RWPE1 (cell line): ENCODE measurements around the gene ADAMTS7.
"Not testable (repeated sequence)": the region's sequence is repeated elsewhere in the genome, so short reads cannot be mapped to it uniquely, and the experiment has no call there.

Source experiments
- CTCF ChIA-PET: fragments of 350-600 bp; sonication (Branson Sonifier 250); formaldehyde crosslinking; extraction: SDS; loops from one replicate; lab custom pipeline; 2021; lab: Yijun Ruan, JAX
- POLR2A ChIA-PET: fragments of 400-600 bp; formaldehyde crosslinking; extraction: SDS; loops from one replicate; lab custom pipeline; 2020; ENCODE audit warnings: antibody characterized with exemption; ENCODE audit not compliant: low non-redundant PET; lab: Yijun Ruan, JAX
- DNase-seq: peaks from one replicate; pipeline ENCODE4 v3.0.0; 2012; ENCODE audit warnings: low spot score
- H3K27ac ChIP-seq: fragments of 450-650 bp; 2 replicates; pipeline ENCODE4 v1.5.1; 2017
- CTCF ChIP-seq: fragments of 450-650 bp; conservative IDR thresholded peaks from 2 replicates; pipeline ENCODE4 v1.5.1; 2017; ENCODE audit warnings: low read depth, mild to moderate bottlenecking

The ADAMTS7 gene

GRCh38 chr15:78850941-78851755 lies 39.9 kb upstream of the ADAMTS7 start:
- ChIA-PET POLR2A (no interaction called here), CTCF (interaction anchor here (0.6 kb wide), 1 partner anchor 38 kb away, joined by 3 read pairs; no protein-coding TSS in a partner anchor)
- no peak for DNase-seq
- TF ChIP-seq CTCF = no peak
- no peak overlapping the region for H3K27ac ChIP-seq

GRCh38 chr15:78850352-78850751 lies 39.1 kb upstream of the ADAMTS7 start:
- ChIA-PET CTCF (interaction anchor here (0.6 kb wide), 1 partner anchor 37 kb away, joined by 3 read pairs; no protein-coding TSS in a partner anchor), POLR2A (no interaction called here)
- DNase-seq = no peak
- H3K27ac ChIP-seq = no peak overlapping the region
- TF ChIP-seq CTCF = no peak

- POLR2A ChIA-PET, H3K27ac ChIP-seq, CTCF ChIA-PET, DNase-seq: not testable (repeated sequence)
Measured at GRCh38 chr15:78847387-78847906, 36.2 kb upstream of the ADAMTS7 start.

GRCh38 chr15:78846906-78847305 lies 35.6 kb upstream of the ADAMTS7 start:
- CTCF ChIA-PET, DNase-seq: not testable (repeated sequence)

GRCh38 chr15:78842519-78842918 lies 31.3 kb upstream of the ADAMTS7 start:
- POLR2A ChIA-PET = no interaction called here
- no peak for DNase-seq
- no peak for TF ChIP-seq CTCF
- CTCF ChIA-PET = no interaction called here
- H3K27ac ChIP-seq = no peak overlapping the region

More at GRCh38 chr15:78846906-78847305, 35.6 kb upstream of the ADAMTS7 start:
- H3K27ac ChIP-seq, POLR2A ChIA-PET: not testable (repeated sequence)

- no peak for TF ChIP-seq CTCF
- ChIA-PET CTCF (no interaction called here), POLR2A (no interaction called here)
- DNase-seq = no peak
- no peak overlapping the region for H3K27ac ChIP-seq
Measured at GRCh38 chr15:78841891-78842290, 30.6 kb upstream of the ADAMTS7 start.

GRCh38 chr15:78841376-78841706 lies 30.1 kb upstream of the ADAMTS7 start:
- no peak for DNase-seq
- ChIA-PET CTCF (no interaction called here), POLR2A (no interaction called here)
- TF ChIP-seq CTCF = no peak
- no peak overlapping the region for H3K27ac ChIP-seq
